Activated CD8-positive, alpha-beta T cell treated with anti-CD3 and anti-CD28 coated beads for 36 hours (primary cell): ENCODE results near the gene IFNA13. TPM values are rescaled to one million over a fixed set of nuclear protein-coding genes. Genes with fewer than 3 reads are reported as not detected.

Source experiments
- ATAC-seq: fragments of 200-7000 bp; cut with Tn5 transposase; one replicate; pipeline ENCODE4 v1.10.0; 2021; ENCODE audit warnings: mild to moderate bottlenecking, moderate library complexity
- CTCF ChIA-PET: fragments of 350-600 bp; sonication (Branson Sonifier 250); formaldehyde crosslinking; loops from one replicate; lab custom pipeline; 2021; ENCODE audit warnings: antibody characterized with exemption; lab: Charles Lee
- POLR2A ChIA-PET: fragments of 350-600 bp; sonication (Branson Sonifier 250); formaldehyde crosslinking; loops from one replicate; lab custom pipeline; 2021; ENCODE audit warnings: antibody characterized with exemption; lab: Charles Lee
- DNase-seq: peaks from one replicate; pipeline ENCODE4 v3.0.0-alpha.2; 2020
- H3K27ac Mint-ChIP-seq: one replicate; pipeline ENCODE4 v1.8.0; 2021; ENCODE audit warnings: mild to moderate bottlenecking, mixed read lengths
- H3K27me3 Mint-ChIP-seq: one replicate; pipeline ENCODE4 v1.8.0; 2021; ENCODE audit warnings: mixed read lengths
- H3K36me3 Mint-ChIP-seq: one replicate; pipeline ENCODE4 v1.8.0; 2021; ENCODE audit warnings: low read depth, mixed read lengths
- H3K4me1 Mint-ChIP-seq: one replicate; pipeline ENCODE4 v1.8.0; 2021; ENCODE audit warnings: low read depth, mixed read lengths
- H3K4me3 Mint-ChIP-seq: one replicate; pipeline ENCODE4 v1.8.0; 2021; ENCODE audit warnings: mild to moderate bottlenecking, moderate library complexity, mixed read lengths
- H3K9me3 Mint-ChIP-seq: one replicate; pipeline ENCODE4 v1.8.0; 2021; ENCODE audit warnings: mixed read lengths
- intact Hi-C: fragments of 100-400 bp; cut with micrococcal nuclease; formaldehyde crosslinking; loops from one replicate; pipeline ENCODE4 v1.10.0; 2022
- total RNA-seq, 2 experiments: library from RNA; stranded (reverse); gene quantifications; one replicate each; pipeline ENCODE4 v1.2.3, GENCODE V29; 2021
- TF ChIP-seq, protein P1 (sequence below): fragments of 200-600 bp; IDR thresholded peaks from one replicate; pipeline ENCODE4 v1.8.0; 2022; ENCODE audit warnings: antibody characterized with exemption, mild to moderate bottlenecking

The IFNA13 gene
- total RNA-seq, 2 experiments from 2014 or later: not detected

DNA sequence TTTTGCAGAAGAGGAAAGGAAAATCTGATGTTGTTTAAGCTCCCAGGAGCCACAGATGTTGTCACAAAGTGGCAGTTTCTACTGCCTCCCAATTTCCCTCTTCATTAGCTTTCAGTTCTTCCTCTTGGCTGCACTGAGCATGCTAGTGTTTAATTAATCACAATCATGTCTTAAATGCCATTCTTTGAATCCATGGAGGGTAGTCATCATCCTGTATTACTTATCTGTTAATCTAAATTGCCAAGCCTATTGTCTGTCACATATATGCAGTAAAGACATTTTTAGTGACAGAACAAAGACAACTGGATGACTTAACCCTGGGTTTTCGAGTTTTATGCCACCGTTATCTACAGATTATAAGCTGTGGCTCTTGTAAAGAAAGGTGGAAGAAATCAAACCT is 47.4 kb downstream of the IFNA13 start:
- H3K9me3 Mint-ChIP-seq: no peaks in the 10 kb centered on the region
- H3K27me3 Mint-ChIP-seq: no peaks in the 10 kb centered on the region
- DNase-seq (no peak), ATAC-seq (no peak)
- peaks cover 13% of the 10 kb centered on the region for H3K36me3 Mint-ChIP-seq
- H3K27ac Mint-ChIP-seq: no peak overlapping the region
- TF ChIP-seq, protein P1, sequence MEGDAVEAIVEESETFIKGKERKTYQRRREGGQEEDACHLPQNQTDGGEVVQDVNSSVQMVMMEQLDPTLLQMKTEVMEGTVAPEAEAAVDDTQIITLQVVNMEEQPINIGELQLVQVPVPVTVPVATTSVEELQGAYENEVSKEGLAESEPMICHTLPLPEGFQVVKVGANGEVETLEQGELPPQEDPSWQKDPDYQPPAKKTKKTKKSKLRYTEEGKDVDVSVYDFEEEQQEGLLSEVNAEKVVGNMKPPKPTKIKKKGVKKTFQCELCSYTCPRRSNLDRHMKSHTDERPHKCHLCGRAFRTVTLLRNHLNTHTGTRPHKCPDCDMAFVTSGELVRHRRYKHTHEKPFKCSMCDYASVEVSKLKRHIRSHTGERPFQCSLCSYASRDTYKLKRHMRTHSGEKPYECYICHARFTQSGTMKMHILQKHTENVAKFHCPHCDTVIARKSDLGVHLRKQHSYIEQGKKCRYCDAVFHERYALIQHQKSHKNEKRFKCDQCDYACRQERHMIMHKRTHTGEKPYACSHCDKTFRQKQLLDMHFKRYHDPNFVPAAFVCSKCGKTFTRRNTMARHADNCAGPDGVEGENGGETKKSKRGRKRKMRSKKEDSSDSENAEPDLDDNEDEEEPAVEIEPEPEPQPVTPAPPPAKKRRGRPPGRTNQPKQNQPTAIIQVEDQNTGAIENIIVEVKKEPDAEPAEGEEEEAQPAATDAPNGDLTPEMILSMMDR: no peak
- no peak overlapping the region for H3K4me3 Mint-ChIP-seq
- H3K4me1 Mint-ChIP-seq: peaks cover 17% of the 10 kb centered on the region
- intact Hi-C loops: loop anchor here (10.0 kb wide), 1 partner anchor 86 kb away; no protein-coding TSS in a partner anchor
- ChIA-PET POLR2A (no interaction called here), CTCF (interaction anchor here (0.7 to 7.8 kb wide), 10 partner anchors 9 to 166 kb away, joined by 3 to 73 read pairs (median 6); no protein-coding TSS in a partner anchor)

DNA sequence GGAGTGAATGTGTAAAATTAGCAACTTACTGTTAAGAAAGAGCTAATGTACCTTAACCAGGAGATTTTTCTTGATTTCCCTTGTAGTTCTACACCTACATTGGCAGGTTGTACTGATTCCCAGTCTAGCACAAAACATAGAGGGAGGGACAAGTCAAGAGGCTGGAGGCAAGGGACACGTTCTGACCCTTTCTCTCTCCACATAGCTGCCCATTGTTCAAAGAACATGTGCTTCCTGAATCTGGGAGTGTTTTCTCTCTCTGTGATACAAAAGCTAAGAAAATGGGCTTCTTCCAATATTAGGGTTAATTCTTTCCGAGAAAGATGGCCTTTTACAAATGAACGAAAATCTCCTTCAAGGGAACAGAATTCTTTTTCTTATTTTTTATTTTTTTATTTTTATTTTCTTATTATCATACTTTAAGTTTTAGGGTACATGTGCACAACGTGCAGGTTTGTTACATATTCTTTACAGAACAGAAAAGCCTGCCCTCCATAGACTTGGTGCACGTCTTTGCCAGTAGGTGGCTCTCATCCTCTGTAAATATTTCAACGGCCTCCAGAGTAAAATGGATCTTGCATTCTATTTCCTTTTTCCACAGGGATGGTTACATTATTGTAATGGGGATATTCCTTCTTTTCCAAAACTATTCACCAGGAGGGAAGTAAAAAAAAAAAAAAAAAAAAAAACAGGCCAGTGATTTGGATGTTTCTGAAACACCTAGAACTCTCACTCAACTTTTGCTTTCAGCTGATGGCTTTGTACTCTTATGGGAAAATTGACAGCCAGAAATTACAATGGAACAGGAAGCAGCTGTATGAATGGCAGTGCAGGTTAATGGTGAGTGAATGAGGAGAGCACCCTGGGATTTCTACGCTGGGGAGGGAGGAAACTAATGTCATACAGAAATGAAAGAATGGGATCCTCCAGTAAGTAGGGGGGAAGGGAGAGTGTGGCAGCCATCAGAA is 49.6 kb downstream of the IFNA13 start:
- ChIA-PET CTCF (interaction anchor here (0.7 to 7.8 kb wide), 27 partner anchors 8 to 391 kb away, joined by 3 to 73 read pairs (median 4); partner anchors contain the start of genes IFNA14 and IFNA8), POLR2A (no interaction called here)
- no peaks in the 10 kb centered on the region for H3K9me3 Mint-ChIP-seq
- TF ChIP-seq, protein P1: peak; percentile 75
- ATAC-seq (peak; percentile 76), DNase-seq (peak; percentile 61)
- peaks cover 3% of the 10 kb centered on the region for H3K36me3 Mint-ChIP-seq
- peaks cover 14% of the 10 kb centered on the region for H3K4me1 Mint-ChIP-seq
- no peaks in the 10 kb centered on the region for H3K27me3 Mint-ChIP-seq
- intact Hi-C loops: loop anchor here (5.0 kb wide), 1 partner anchor 469 kb away; no protein-coding TSS in a partner anchor
- H3K27ac Mint-ChIP-seq: no peak overlapping the region
- no peak overlapping the region for H3K4me3 Mint-ChIP-seq

Other genes starting within 250 kb of the IFNA13 start
- gene IFNW1, start 226.2 kb downstream of the IFNA13 start, total RNA-seq: not detected
- not detected for gene IFNA21, start 201.4 kb downstream of the IFNA13 start, total RNA-seq
- gene IFNA4, start 180.5 kb downstream of the IFNA13 start, total RNA-seq: not detected
- gene IFNA7, start 165.9 kb downstream of the IFNA13 start, total RNA-seq: not detected
- gene IFNA10, start 160.9 kb downstream of the IFNA13 start, total RNA-seq: not detected
- gene IFNA16, start 150.7 kb downstream of the IFNA13 start, total RNA-seq: not detected
- not detected for gene IFNA17, start 139.8 kb downstream of the IFNA13 start, total RNA-seq
- not detected for gene IFNA14, start 128.1 kb downstream of the IFNA13 start, total RNA-seq
- gene IFNA5, start 62.7 kb downstream of the IFNA13 start, total RNA-seq: not detected
- gene KLHL9, start 32.7 kb downstream of the IFNA13 start, total RNA-seq: 10 to 100 TPM; 15.6 to 15.8 TPM
- gene IFNA6, start 17.2 kb downstream of the IFNA13 start, total RNA-seq: not detected
- not detected for gene IFNA2, start 17.3 kb upstream of the IFNA13 start, total RNA-seq
- gene IFNA8, start 41.1 kb upstream of the IFNA13 start, total RNA-seq: not detected
- gene IFNA1, start 72.4 kb upstream of the IFNA13 start, total RNA-seq: not detected
- not detected for gene IFNE, start 114.3 kb upstream of the IFNA13 start, total RNA-seq